DLD1 (cell line): ENCODE data around the gene KLHL15.
"Not testable (repeated sequence)": the region's sequence is repeated elsewhere in the genome, so short reads cannot be mapped to it uniquely, and the experiment has no call there.

Experiments
- in situ Hi-C: cut with HindIII; loops from 2 replicates; pipeline ENCODE4 v1.10.0; 2017; ENCODE audit warnings: low sequenced_read_pairs

Gene KLHL15, protein sequence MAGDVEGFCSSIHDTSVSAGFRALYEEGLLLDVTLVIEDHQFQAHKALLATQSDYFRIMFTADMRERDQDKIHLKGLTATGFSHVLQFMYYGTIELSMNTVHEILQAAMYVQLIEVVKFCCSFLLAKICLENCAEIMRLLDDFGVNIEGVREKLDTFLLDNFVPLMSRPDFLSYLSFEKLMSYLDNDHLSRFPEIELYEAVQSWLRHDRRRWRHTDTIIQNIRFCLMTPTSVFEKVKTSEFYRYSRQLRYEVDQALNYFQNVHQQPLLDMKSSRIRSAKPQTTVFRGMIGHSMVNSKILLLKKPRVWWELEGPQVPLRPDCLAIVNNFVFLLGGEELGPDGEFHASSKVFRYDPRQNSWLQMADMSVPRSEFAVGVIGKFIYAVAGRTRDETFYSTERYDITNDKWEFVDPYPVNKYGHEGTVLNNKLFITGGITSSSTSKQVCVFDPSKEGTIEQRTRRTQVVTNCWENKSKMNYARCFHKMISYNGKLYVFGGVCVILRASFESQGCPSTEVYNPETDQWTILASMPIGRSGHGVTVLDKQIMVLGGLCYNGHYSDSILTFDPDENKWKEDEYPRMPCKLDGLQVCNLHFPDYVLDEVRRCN

GRCh38 chrX:24027086-24027485 lies at the start of gene KLHL15:
TSS of gene KLHL15 (minus strand) at chrX:24027186. CDS start at chrX:24006693, 20,493 bp downstream.
- in situ Hi-C loops: no loop called here

DNA sequence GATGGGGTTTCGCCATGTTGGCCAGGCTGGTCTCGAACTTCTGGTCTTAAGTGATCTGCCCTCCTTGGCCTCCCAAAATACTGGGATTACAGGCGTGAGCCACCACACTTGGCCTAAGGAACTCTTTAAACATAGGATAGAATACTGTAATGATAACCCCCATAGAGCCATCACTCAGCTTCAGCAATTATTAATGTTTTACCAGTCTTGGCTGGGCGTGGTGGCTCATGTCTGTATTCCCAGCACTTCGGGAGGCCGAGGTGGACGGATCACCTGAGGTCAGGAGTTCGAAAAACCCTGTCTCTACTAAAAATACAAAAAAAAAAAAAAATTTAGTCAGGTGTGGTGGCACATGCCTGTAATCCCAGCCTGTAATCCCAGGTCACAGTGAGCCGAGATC lies 42.9 kb upstream of the KLHL15 start:
- in situ Hi-C loops: no loop called here

DNA sequence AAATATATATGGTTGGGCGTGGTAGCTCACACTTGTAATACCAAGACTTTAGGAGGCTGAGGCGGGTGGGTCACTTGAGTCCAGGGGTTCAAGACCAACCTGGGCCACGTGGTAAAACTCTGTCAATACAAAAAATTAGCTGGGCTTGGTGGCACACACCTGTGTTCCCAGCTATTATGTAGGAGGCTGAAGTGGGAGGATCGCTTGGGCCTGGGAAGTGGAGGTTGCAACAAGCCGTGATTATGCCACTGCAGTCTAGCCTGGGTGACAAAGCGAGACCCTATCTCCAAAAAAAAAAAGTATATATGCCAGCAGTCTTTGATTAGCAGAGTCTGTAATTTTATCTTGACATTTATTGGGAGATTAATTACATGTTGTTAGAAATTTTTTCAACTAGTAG lies 36.5 kb upstream of the KLHL15 start:
- in situ Hi-C loops: no loop called here

- in situ Hi-C loops: no loop called here
Observed at GRCh38 chrX:24055043-24055356, 28.0 kb upstream of the KLHL15 start.

DNA sequence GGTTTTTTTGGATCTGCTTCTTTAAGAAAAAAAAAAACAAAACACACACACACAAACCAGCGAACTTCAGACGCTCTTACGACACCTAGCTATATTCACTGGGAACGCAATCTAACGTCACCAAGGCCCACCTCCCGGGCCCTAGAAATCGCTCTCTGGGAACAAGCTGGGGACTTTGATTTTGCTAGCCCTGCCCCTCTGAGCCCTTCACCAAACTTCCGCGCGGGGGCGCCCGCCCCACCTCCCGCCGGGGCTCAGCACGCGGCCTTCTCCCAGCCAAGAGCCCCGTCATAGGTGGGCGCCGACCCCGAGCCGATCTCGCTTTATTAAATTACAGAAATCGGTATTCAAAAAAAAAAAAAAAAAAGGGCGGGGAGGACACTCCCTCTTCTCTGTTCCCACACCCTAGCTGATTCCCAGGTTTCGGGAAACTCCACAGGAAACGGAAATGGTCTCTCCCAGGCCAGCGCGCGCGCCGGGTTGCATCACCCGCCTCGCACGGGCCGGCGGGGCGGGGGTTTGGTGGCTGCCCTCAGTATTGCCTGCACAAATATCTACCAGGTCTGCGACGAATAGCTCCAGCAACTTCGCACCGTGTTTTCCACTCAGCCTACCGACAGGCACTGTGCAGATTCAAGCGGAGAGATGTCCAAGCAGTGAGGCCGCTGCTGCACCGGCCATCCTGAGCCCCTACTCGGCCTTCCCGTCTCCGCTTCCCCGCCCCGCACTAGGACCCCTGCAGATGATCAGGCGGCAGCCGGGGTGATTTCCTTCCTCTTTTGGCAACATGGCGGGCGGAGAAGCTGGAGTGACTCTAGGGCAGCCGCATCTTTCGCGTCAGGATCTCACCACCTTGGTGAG lies 27.4 kb upstream of the KLHL15 start, which contains the start of gene EIF2S3:
Gene EIF2S3, plus strand, starts transcription at position 775 of the 861 bp plus-strand sequence. Its CDS starts 13 bp downstream, at position 788.
- in situ Hi-C loops: no loop called here

DNA sequence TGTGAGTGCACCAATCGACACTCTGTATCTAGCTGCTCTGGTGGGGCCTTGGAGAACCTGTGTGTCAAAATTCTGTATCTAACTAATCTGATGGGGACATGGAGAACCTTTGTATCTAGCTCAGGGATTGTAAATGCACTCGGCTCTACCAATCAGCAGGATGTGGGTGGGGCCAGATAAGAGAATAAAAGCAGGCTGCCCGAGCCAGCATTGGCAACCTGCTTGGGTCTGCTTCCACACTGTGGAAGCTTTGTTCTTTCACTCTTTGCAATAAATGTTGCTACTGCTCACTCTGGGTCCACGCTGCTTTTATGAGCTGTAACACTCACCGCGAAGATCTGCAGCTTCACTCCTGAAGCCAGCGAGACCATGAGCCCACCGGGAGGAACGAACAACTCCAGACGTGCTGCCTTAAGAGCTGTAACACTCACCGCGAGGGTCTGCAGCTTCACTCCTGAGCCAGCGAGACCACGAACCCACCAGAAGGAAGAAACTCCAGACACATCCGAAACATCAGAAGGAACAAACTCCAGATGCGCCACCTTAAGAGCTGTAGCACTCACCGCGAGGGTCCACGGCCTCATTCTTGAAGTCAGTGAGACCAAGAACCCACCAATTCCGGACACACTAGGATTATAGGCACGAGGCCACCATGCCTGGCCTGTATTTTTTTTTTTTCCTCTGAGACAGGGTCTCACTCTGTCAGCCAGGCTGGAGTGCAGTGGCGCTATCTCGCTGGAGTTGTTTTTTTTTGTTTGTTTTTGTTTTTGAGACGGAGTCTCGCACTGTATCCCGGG lies 23.7 kb upstream of the KLHL15 start:
- in situ Hi-C loops: not testable (repeated sequence)

DNA sequence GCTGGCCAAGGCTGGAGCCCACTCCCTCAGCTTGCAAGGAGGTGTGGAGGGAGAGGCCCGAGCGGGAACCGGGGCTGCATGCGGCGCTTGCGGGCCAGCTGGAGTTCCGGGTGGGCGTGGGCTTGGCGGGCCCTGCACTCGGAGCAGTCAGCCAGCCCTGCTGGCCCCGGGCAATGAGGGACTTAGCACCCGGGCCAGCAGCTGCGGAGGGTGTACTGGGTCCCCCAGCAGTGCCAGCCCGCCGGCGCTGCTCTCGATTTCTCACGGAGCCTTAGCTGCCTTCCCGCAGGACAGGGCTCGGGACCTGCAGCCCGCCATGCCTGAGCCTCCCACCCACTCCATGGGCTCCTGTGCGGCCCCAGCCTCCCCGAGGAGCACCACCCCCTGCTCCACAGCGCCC lies 22.7 kb upstream of the KLHL15 start:
- in situ Hi-C loops: not testable (repeated sequence)

GRCh38 chrX:24046060-24046459 lies 19.1 kb upstream of the KLHL15 start:
- in situ Hi-C loops: not testable (repeated sequence)

GRCh38 chrX:24037729-24038128 lies 10.7 kb upstream of the KLHL15 start:
- in situ Hi-C loops: no loop called here

DNA sequence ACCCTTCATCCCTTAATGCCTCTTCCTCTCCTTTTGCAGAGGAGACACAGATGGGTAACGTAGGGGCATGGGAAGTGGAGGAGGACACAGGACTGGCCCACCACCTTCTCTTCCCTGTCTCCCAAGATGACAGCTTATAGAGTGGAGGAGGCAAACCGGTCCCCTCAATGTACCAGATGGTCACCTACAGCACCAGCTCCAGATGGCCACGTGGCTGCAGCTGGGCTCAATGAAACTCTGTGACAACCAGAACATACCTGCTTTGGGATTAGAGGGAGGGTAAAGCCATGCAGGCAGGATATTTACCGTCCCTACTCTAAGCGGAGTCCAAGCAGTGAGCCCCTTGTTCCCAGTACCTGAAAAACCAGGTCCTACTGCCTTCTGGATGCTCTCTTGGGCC lies 7.5 kb upstream of the KLHL15 start:
- in situ Hi-C loops: no loop called here

- in situ Hi-C loops: no loop called here
Observed at GRCh38 chrX:24030597-24030996, 3.6 kb upstream of the KLHL15 start.

GRCh38 chrX:24027985-24028384 lies 999 bp upstream of the KLHL15 start:
- in situ Hi-C loops: no loop called here

- in situ Hi-C loops: no loop called here
Observed at GRCh38 chrX:24026432-24026831, 554 bp downstream of the KLHL15 start.

- in situ Hi-C loops: no loop called here
Observed at GRCh38 chrX:24025741-24026403, 1.1 kb downstream of the KLHL15 start.

DNA sequence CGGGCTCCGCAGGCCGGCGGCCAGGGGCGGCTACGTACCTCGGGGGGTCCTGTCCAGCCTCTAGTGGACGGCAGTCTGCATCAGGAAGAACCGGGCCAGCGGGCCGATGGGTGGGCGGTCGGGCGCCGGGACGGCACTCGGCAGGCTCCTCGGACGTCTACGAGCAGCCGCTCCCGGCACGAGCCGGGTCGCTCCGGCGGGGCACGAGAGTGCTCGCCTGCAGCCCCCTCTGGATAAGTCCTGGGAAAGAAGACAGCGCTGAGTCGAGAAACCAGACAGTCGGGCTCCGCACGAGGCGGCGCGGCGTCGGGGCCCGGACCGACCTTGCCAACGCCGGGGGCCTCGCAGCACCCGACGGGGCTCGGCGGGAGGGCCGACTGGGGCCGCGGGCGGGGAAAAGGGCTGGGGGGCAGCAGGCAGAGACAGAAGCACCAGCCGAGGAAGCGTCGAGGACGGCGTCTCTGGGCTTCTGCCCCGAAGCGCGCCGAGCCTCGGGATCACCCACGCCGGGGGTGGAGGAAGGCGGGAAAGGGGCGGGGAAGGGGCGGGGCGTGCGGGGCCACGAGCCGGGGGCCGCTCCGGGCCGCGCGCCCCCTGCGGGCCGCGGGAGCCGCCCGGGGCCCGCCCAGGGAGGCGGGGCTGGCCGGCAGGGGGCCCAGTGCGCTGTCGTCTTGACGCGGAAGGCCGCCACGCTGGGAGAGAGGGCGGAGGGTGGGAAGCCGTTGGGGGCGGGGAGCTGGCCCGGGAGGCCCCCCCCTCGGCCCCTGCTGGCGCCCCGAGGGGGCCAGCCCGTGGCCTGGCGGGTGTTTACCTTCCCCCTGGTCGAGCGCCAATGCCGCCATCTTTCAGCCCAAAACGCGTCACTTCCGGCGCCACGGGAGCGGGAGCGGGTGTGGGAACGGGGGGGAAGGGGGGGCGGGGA lies 1.9 kb downstream of the KLHL15 start:
- in situ Hi-C loops: no loop called here

DNA sequence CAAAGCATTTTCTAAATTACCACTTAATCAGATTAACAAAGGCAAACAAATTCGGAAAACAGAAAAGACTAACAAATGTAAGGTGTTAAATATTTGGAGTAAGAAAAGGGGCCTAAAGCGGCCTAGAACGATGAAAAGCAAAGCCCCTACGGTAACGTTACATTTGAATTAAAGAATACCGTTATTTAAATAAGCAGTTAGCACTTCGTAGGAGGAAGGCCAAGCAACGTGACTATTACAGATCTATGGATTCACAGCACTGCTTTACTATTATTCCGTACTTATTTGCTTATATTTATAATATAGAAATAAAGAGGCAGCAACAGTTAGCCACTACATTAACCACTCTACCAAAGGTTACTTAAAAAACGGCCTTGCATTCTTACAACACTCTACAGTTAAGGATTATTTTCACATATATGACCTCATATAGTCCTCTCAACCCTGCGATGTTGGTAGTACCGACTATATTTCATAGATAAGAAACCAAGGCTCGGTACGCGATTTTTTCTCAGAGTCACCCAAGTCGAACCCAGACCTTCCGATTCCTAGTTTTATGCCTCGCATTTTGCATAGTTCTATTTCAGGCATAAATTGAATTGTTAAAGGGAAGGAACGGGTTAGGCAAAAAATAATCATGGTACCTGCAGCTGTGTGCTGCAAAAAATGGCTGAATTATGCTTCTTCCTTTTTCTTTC lies 2.9 kb downstream of the KLHL15 start:
- in situ Hi-C loops: no loop called here

DNA sequence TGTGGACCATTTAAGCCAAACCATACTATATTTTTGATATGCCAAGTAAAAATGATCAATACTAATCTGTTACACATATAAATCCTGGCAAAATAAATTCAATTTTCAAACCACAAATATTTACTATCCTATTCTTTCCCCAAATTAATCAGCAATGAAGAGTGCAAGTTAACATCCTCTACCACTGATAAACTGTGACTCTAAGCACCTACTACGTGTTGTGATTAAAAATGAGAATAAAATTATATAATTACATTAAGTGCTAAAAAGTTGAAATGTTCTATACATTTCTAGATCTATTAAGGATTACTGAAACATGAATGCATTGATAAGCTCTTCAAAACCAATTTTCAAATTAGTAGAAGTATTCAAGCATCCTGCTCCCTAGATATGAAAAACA lies 3.4 kb downstream of the KLHL15 start:
- in situ Hi-C loops: no loop called here

- in situ Hi-C loops: no loop called here
Observed at GRCh38 chrX:24020306-24020876, 6.6 kb downstream of the KLHL15 start.
